Vagina (tissue), 2 donors: ENCODE measurements around the gene SPATS1. TPM values are rescaled to one million over a fixed set of nuclear protein-coding genes. Genes with fewer than 3 reads are reported as not detected.

Experiments
- DNase-seq, 2 donors: peaks; one replicate each; pipeline ENCODE4 v3.0.0-alpha.2; 2017; ENCODE audit errors: extremely low spot score in 2 of 2
- H3K27ac ChIP-seq: fragments of 200-600 bp; sonication (generic); one replicate; pipeline ENCODE4 v1.5.1; 2019
- H3K27me3 ChIP-seq: fragments of 200-600 bp; sonication (generic); one replicate; pipeline ENCODE4 v1.5.1; 2019
- H3K36me3 ChIP-seq, 2 donors: fragments of 200-600 bp; sonication (generic); one replicate each; pipeline ENCODE4 v1.5.1; 2017 to 2019
- H3K4me1 ChIP-seq: fragments of 200-600 bp; sonication (generic); one replicate; pipeline ENCODE4 v1.5.1; 2019
- H3K4me3 ChIP-seq, 2 donors: fragments of 200-600 bp; sonication (generic); 1 replicate in 1 of 2; 2 replicates in 1 of 2; pipeline ENCODE4 v1.5.1; 2016 to 2019
- H3K9me3 ChIP-seq: fragments of 200-600 bp; sonication (generic); one replicate; pipeline ENCODE4 v1.5.1; 2019
- CTCF ChIP-seq, 3 experiments: fragments of 450-650 bp in 2 of 3; fragments of 200-600 bp in 1 of 3; sonication (generic) in 1 of 3; IDR thresholded peaks; one replicate each; pipeline ENCODE4 v1.5.1; 2017 to 2019; ENCODE audit warnings: antibody characterized with exemption in 3 of 3, mild to moderate bottlenecking in 2 of 3, moderate library complexity in 2 of 3
- POLR2A ChIP-seq, 2 donors: fragments of 450-650 bp; IDR thresholded peaks; one replicate each; pipeline ENCODE4 v1.6.1; 2017; ENCODE audit warnings: antibody characterized with exemption in 2 of 2, mild to moderate bottlenecking in 2 of 2, moderate library complexity in 2 of 2
- POLR2AphosphoS5 ChIP-seq, 2 donors: sonication (generic); formaldehyde crosslinking; IDR thresholded peaks; one replicate each; pipeline ENCODE4 v1.9.0; 2017; ENCODE audit warnings: antibody characterized with exemption in 2 of 2, mild to moderate bottlenecking in 2 of 2, low read depth in 1 of 2; ENCODE audit not compliant: insufficient read depth in 1 of 2
- intact Hi-C: fragments of 100-400 bp; cut with DNase I; formaldehyde crosslinking; loops from one replicate; pipeline ENCODE4 v1.15.1; 2023
- total RNA-seq: library from RNA; depleted of rRNA; stranded (reverse); fragments of >200 nt; gene quantifications from one replicate; pipeline ENCODE4 v1.2.3, GENCODE V29; 2016

The SPATS1 gene
- total RNA-seq, 1 donor from 2014 or later: not detected

GRCh38 chr6:44361947-44362346 lies 19.5 kb downstream of the SPATS1 start:
- Histone ChIP-seq H3K4me1 (no peaks in the 10 kb centered on the region), H3K9me3 (no peaks in the 10 kb centered on the region), H3K36me3 (no peaks in the 10 kb centered on the region), H3K27ac (no peak overlapping the region), H3K27me3 (no peaks in the 10 kb centered on the region), H3K4me3 (no peak overlapping the region)
- DNase-seq: no peak
- intact Hi-C loops: no loop called here
- TF ChIP-seq POLR2AphosphoS5 (IDR thresholded peaks at IDR 0.05; ENCODE audit: insufficient read depth in 1 of 2, low read depth in 1 of 2): no peak
- no peak for TF ChIP-seq CTCF (IDR thresholded peaks at IDR 0.05)
- no peak for TF ChIP-seq POLR2A (IDR thresholded peaks at IDR 0.05)

GRCh38 chr6:44363377-44363926 lies 21.0 kb downstream of the SPATS1 start:
- Histone ChIP-seq H3K27ac (no peak overlapping the region), H3K4me3 (no peak overlapping the region), H3K36me3 (no peaks in the 10 kb centered on the region), H3K27me3 (no peaks in the 10 kb centered on the region), H3K4me1 (no peaks in the 10 kb centered on the region), H3K9me3 (no peaks in the 10 kb centered on the region)
- intact Hi-C loops: no loop called here
- TF ChIP-seq POLR2A (IDR thresholded peaks at IDR 0.05): no peak
- no peak for TF ChIP-seq POLR2AphosphoS5 (IDR thresholded peaks at IDR 0.05; ENCODE audit: insufficient read depth in 1 of 2, low read depth in 1 of 2)
- no peak for TF ChIP-seq CTCF (IDR thresholded peaks at IDR 0.05)
- DNase-seq: no peak

GRCh38 chr6:44366781-44367180 lies 24.3 kb downstream of the SPATS1 start:
- H3K9me3 ChIP-seq: no peaks in the 10 kb centered on the region
- H3K4me1 ChIP-seq: no peaks in the 10 kb centered on the region
- H3K27me3 ChIP-seq: no peaks in the 10 kb centered on the region
- intact Hi-C loops: no loop called here
- H3K27ac ChIP-seq: no peak overlapping the region
- H3K4me3 ChIP-seq: no peak overlapping the region
- TF ChIP-seq POLR2AphosphoS5 (IDR thresholded peaks at IDR 0.05; ENCODE audit: insufficient read depth in 1 of 2, low read depth in 1 of 2): no peak
- no peak for TF ChIP-seq POLR2A (IDR thresholded peaks at IDR 0.05)
- TF ChIP-seq CTCF (IDR thresholded peaks at IDR 0.05): no peak
- H3K36me3 ChIP-seq: no peaks in the 10 kb centered on the region
- DNase-seq: no peak

- H3K27ac ChIP-seq: no peak overlapping the region
- TF ChIP-seq POLR2A (IDR thresholded peaks at IDR 0.05) (no peak), POLR2AphosphoS5 (IDR thresholded peaks at IDR 0.05; ENCODE audit: insufficient read depth in 1 of 2, low read depth in 1 of 2) (no peak), CTCF (IDR thresholded peaks at IDR 0.05) (no peak)
- H3K9me3 ChIP-seq: no peaks in the 10 kb centered on the region
- H3K4me3 ChIP-seq: no peak overlapping the region
- H3K36me3 ChIP-seq: no peaks in the 10 kb centered on the region
- no peak for DNase-seq
- no peaks in the 10 kb centered on the region for H3K27me3 ChIP-seq
- intact Hi-C loops: no loop called here
- H3K4me1 ChIP-seq: no peaks in the 10 kb centered on the region
Measured at GRCh38 chr6:44367681-44368080, 25.2 kb downstream of the SPATS1 start.

- Histone ChIP-seq H3K9me3 (no peaks in the 10 kb centered on the region), H3K36me3 (no peaks in the 10 kb centered on the region), H3K4me3 (no peak overlapping the region), H3K27ac (no peak overlapping the region), H3K4me1 (no peaks in the 10 kb centered on the region), H3K27me3 (no peaks in the 10 kb centered on the region)
- TF ChIP-seq POLR2AphosphoS5 (IDR thresholded peaks at IDR 0.05; ENCODE audit: insufficient read depth in 1 of 2, low read depth in 1 of 2): no peak
- TF ChIP-seq CTCF (IDR thresholded peaks at IDR 0.05): no peak
- no peak for TF ChIP-seq POLR2A (IDR thresholded peaks at IDR 0.05)
- no peak for DNase-seq
- intact Hi-C loops: no loop called here
Measured at GRCh38 chr6:44373051-44373450, 30.6 kb downstream of the SPATS1 start.
